K562 (cell line): ENCODE results near the gene RAB13. TPM values are rescaled to one million over a fixed set of nuclear protein-coding genes. Genes with fewer than 3 reads are reported as not detected.

ENCODE experiments used
- ATAC-seq: fragments of 200-7000 bp; cut with Tn5 transposase; 3 replicates; pipeline ENCODE4 v1.9.1; 2020; ENCODE audit warnings: moderate library complexity
- BruUV-seq: library from RNA; stranded (reverse); fragments of 400-500 nt; replicated peaks from 2 replicates; lab custom pipeline; 2021; lab: Mats Ljungman, UMichigan
- CTCF ChIA-PET: fragments of 300-600 bp; formaldehyde crosslinking; extraction: SDS; loops from one replicate; lab custom pipeline; 2021; ENCODE audit warnings: low intra/inter-chr PET ratio; lab: Yijun Ruan, JAX
- POLR2A ChIA-PET: fragments of 300-600, 350-650 bp; sonication (Branson Sonifier 250); formaldehyde crosslinking; extraction: SDS; loops from one replicate; lab custom pipeline; 2021; ENCODE audit warnings: antibody characterized with exemption, inconsistent platforms; lab: Yijun Ruan, JAX
- DNase-seq, 4 experiments: peaks; one replicate each; pipeline versions ENCODE4 v3.0.0 to v3.0.0-alpha.2; 2011 to 2018; ENCODE audit warnings: low spot score in 3 of 4, mixed read lengths in 3 of 4; ENCODE audit errors: extremely low read depth in 1 of 4
- FAIRE-seq: peaks from 2 replicates; lab custom pipeline; 2011; peaks lifted over from hg19 to GRCh38; lab: Jason Lieb, UNC
- H2AFZ ChIP-seq: 2 replicates; pipeline ENCODE4 v1.6.0; 2011; ENCODE audit warnings: low read depth, low read length, control low read depth, inconsistent platforms
- H3K27ac ChIP-seq: fragments of 200-600 bp; 3 replicates; pipeline ENCODE4 v1.8.0; 2011; ENCODE audit warnings: low read depth, mild to moderate bottlenecking, control low read depth, inconsistent platforms, low read length, moderate library complexity, mixed read lengths; ENCODE audit errors: extremely low read depth
- H3K27me3 ChIP-seq, 2 experiments: fragments of 300-600 bp in 1 of 2; 2 replicates in 1 of 2; 3 replicates in 1 of 2; pipeline versions ENCODE4 v1.6.0 to v1.8.0; 2011; ENCODE audit warnings: inconsistent platforms in 2 of 2, low read length in 2 of 2, mild to moderate bottlenecking in 1 of 2, mixed read lengths in 1 of 2, moderate library complexity in 1 of 2; ENCODE audit not compliant: control insufficient read depth in 2 of 2, insufficient read depth in 2 of 2
- H3K36me3 ChIP-seq: fragments of 300-600 bp; 3 replicates; pipeline ENCODE4 v1.8.0; 2011; ENCODE audit warnings: mild to moderate bottlenecking, low read length, inconsistent platforms; ENCODE audit not compliant: control insufficient read depth, insufficient read depth
- H3K4me1 ChIP-seq, 2 experiments: fragments of 200-600 bp in 1 of 2; replicated peaks in 1 of 2; 2 replicates in 1 of 2; 3 replicates in 1 of 2; pipeline versions ENCODE4 v1.5.1 to v1.8.0; 2011; ENCODE audit warnings: inconsistent platforms in 2 of 2, low read length in 2 of 2, mild to moderate bottlenecking in 1 of 2, mixed read lengths in 1 of 2, moderate library complexity in 1 of 2; ENCODE audit not compliant: control insufficient read depth in 2 of 2, insufficient read depth in 2 of 2
- H3K4me2 ChIP-seq: 2 replicates; pipeline ENCODE4 v1.6.1; 2011; ENCODE audit warnings: low read length, control low read depth, inconsistent platforms, mixed read lengths; ENCODE audit not compliant: insufficient read depth
- H3K4me3 ChIP-seq: fragments of 200-600 bp; sonication (generic), shearing (Covaris generic); 2 replicates; pipeline ENCODE4 v1.5.1; 2016; ENCODE audit warnings: control low read depth, inconsistent platforms
- H3K79me2 ChIP-seq: fragments of 200-600 bp; 3 replicates; pipeline ENCODE4 v1.8.0; 2011; ENCODE audit warnings: low read length, inconsistent platforms; ENCODE audit not compliant: control insufficient read depth, insufficient read depth
- H3K9ac ChIP-seq, 2 experiments: 2 replicates each; pipeline versions ENCODE4 v1.6.0 to v1.6.1; 2011; ENCODE audit warnings: low read depth in 2 of 2, low read length in 2 of 2, control low read depth in 1 of 2, inconsistent platforms in 1 of 2, mild to moderate bottlenecking in 1 of 2, mixed read lengths in 1 of 2; ENCODE audit not compliant: insufficient read depth in 1 of 2
- H3K9me1 ChIP-seq: one replicate; pipeline ENCODE4 v1.6.0; 2011; ENCODE audit warnings: inconsistent platforms, mild to moderate bottlenecking, low read length, moderate library complexity; ENCODE audit not compliant: control insufficient read depth, insufficient read depth
- H3K9me3 ChIP-seq: replicated peaks from 2 replicates; pipeline ENCODE4 v1.5.1; 2011; ENCODE audit warnings: low read depth, low read length, inconsistent platforms; ENCODE audit not compliant: control insufficient read depth, insufficient read depth
- H4K20me1 ChIP-seq: replicated peaks from 2 replicates; pipeline ENCODE4 v1.6.1; 2011; ENCODE audit warnings: low read length, inconsistent platforms, mixed read lengths; ENCODE audit not compliant: control insufficient read depth, insufficient read depth
- CUX1 ChIP-seq: fragments of 200-800 bp; sonication (Bioruptor generic); IDR thresholded peaks from 2 replicates; pipeline ENCODE4 v1.6.1; 2016; ENCODE audit warnings: missing genetic modification characterization, missing compliant biosample characterization
- NCOA1 ChIP-seq: fragments of 450-650 bp; IDR thresholded peaks from 2 replicates; pipeline ENCODE4 v1.6.1; 2016; ENCODE audit warnings: low read depth
- NFIC ChIP-seq: fragments of 450-650 bp; IDR thresholded peaks from 2 replicates; pipeline ENCODE4 v1.6.1; 2017; ENCODE audit warnings: mild to moderate bottlenecking, inconsistent platforms
- ZBTB11 ChIP-seq, 3 experiments: fragments of 200-800 bp in 1 of 3; fragments of 250-450 bp in 1 of 3; fragments of 450-650 bp in 1 of 3; sonication (Bioruptor Pico) in 1 of 3; sonication (Bioruptor generic) in 1 of 3; formaldehyde crosslinking in 1 of 3; IDR thresholded peaks; 2 replicates each; pipeline versions ENCODE4 v1.6.1 to v1.8.0; 2016 to 2022; ENCODE audit warnings: mild to moderate bottlenecking in 2 of 3, missing genetic modification characterization in 2 of 3, missing compliant biosample characterization in 1 of 3, moderate library complexity in 1 of 3
- ZNF717 ChIP-seq: fragments of 250-450 bp; sonication (Bioruptor Pico); IDR thresholded peaks from 2 replicates; pipeline ENCODE4 v1.5.0; 2021
- WGBS: fragments of 100-300 bp; shearing (Covaris generic); methylation state at CpG from one replicate; pipeline ENCODE4 v1.1.6; 2016; ENCODE audit warnings: low coverage, mixed read lengths; ENCODE audit not compliant: insufficient coverage; ENCODE audit errors: missing lambda C conversion rate; 5-methylcytosine and 5-hydroxymethylcytosine counted together
- in situ Hi-C: fragments of 300-500 bp; cut with MboI; formaldehyde crosslinking; loops from 4 replicates; pipeline ENCODE4 v1.15.0; 2018; ENCODE audit warnings: inconsistent platforms, mixed read lengths
- intact Hi-C: fragments of 100-400 bp; cut with micrococcal nuclease; formaldehyde crosslinking; loops from 2 replicates; pipeline ENCODE4 v1.14.2; 2022
- polyA plus RNA-seq, 8 experiments: library from polyadenylated mRNA; depleted of rRNA in 4 of 8; stranded (reverse) in 5 of 8; unstranded in 3 of 8; fragments of >200 nt; fragmentation: Nextera tagmentation in 2 of 8; fragmentation: Illumina TruSeq in 1 of 8; extraction: Ambion mirVana in 2 of 8; extraction: Trizol in 1 of 8; gene quantifications; 2 replicates each; pipeline versions ENCODE4 v1.2.1 to v1.2.3, GENCODE V29; 2011 to 2014; ENCODE audit warnings: inconsistent platforms in 1 of 8, missing spikeins in 1 of 8
- total RNA-seq, 7 experiments: library from RNA; depleted of rRNA in 6 of 7; stranded (reverse); fragments of >200 nt in 6 of 7; fragmentation: Illumina TruSeq in 2 of 7; extraction: Trizol in 2 of 7; gene quantifications; 2 replicates each; pipeline versions ENCODE4 v1.2.1 to v1.2.3, GENCODE V29; 2011 to 2021; ENCODE audit warnings: low replicate concordance in 1 of 7

RAB13 gene
- total and polyA plus RNA-seq, 9 of the 15 experiments (the other 6 are each of a cell fraction or from before 2014, with no cell fraction given): 22.3 to 100 (median 39.8) TPM

GRCh38 chr1:153939476-153939875, 46.7 kb downstream of the RAB13 start (continued):
- TF ChIP-seq CUX1: no peak
- no peak for TF ChIP-seq NCOA1
- no peak for TF ChIP-seq ZNF717 (CRISPR knock-in tag)

- H3K4me2 ChIP-seq: no peak overlapping the region
- ATAC-seq (no peak), FAIRE-seq (no peak), DNase-seq (no peak)
- TF ChIP-seq ZBTB11 (CRISPR knock-in tag; IDR thresholded peaks at IDR 0.05) (no peak), NFIC (peak; percentile 45)
- intact Hi-C loops (no loop called here), in situ Hi-C loops (no loop called here)
- POLR2A ChIA-PET: interaction anchor here (0.6 to 1.7 kb wide), 3 partner anchors 9 to 776 kb away, joined by 3 to 8 read pairs (median 8); partner anchors contain the start of gene CRTC2
- no peaks in the 10 kb centered on the region for H3K27me3 ChIP-seq
- H3K27ac ChIP-seq: no peak overlapping the region
- CTCF ChIA-PET: no interaction called here
- H3K36me3 ChIP-seq: peaks cover 90% of the 10 kb centered on the region; the same call in 2 of the 3 replicates
- no peak overlapping the region for H3K4me3 ChIP-seq
- H3K4me1 ChIP-seq: peaks cover 0 to 6% of the 10 kb centered on the region in 2 experiments; a peak in 2 of 5 replicates
- H3K9ac ChIP-seq: no peak overlapping the region
- no peak overlapping the region for H2AFZ ChIP-seq
- no TSS peak for BruUV-seq
- peaks cover 4% of the 10 kb centered on the region; the same call in 2 of the 3 replicates for H3K79me2 ChIP-seq
- WGBS: 95% methylated on average over 3 of the region's 3 CpGs
- H4K20me1 ChIP-seq: no peaks in the 10 kb centered on the region
- H3K9me3 ChIP-seq: no peaks in the 10 kb centered on the region
- no peaks in the 10 kb centered on the region for H3K9me1 ChIP-seq
Measured at GRCh38 chr1:153938996-153939395, 47.1 kb downstream of the RAB13 start.
